B cell (primary cell): ENCODE data around the gene MYZAP. TPM values are rescaled to one million over a fixed set of nuclear protein-coding genes. Genes with fewer than 3 reads are reported as not detected.

ENCODE experiments used
- ATAC-seq: fragments of 200-7000 bp; cut with Tn5 transposase; one replicate; pipeline ENCODE4 v1.10.0; 2021; ENCODE audit warnings: low read depth, mild to moderate bottlenecking, moderate number of reproducible peaks, moderate library complexity
- CTCF ChIA-PET: fragments of 350-600 bp; sonication (Branson Sonifier 250); formaldehyde crosslinking; loops from one replicate; lab custom pipeline; 2021; ENCODE audit warnings: antibody characterized with exemption, inconsistent platforms; lab: Charles Lee
- POLR2A ChIA-PET: fragments of 350-600 bp; sonication (Branson Sonifier 250); formaldehyde crosslinking; loops from one replicate; lab custom pipeline; 2021; ENCODE audit warnings: antibody characterized with exemption; lab: Charles Lee
- DNase-seq: peaks from one replicate; pipeline ENCODE4 v3.0.0; 2013
- H2AFZ ChIP-seq: 2 replicates; pipeline ENCODE4 v1.6.1; 2012; ENCODE audit warnings: mild to moderate bottlenecking, low read depth, low read length; ENCODE audit not compliant: insufficient read depth, poor library complexity, severe bottlenecking
- H3K27ac ChIP-seq, 2 donors: 1 replicate in 1 of 2; 2 replicates in 1 of 2; pipeline ENCODE4 v1.5.1; 2012 to 2013; ENCODE audit warnings: low read length in 2 of 2, mild to moderate bottlenecking in 2 of 2, moderate library complexity in 1 of 2
- H3K27me3 ChIP-seq, 4 experiments: fragments of 200-600 bp in 1 of 4; sonication (generic) in 1 of 4; replicated peaks in 1 of 4; 1 replicate in 2 of 4; 2 replicates in 2 of 4; pipeline versions ENCODE4 v1.6.1 to v1.7.0; 2013 to 2016; ENCODE audit warnings: low read length in 3 of 4, mild to moderate bottlenecking in 2 of 4, mixed read lengths in 1 of 4, moderate library complexity in 1 of 4; ENCODE audit not compliant: insufficient read depth in 4 of 4, control insufficient read depth in 3 of 4; ENCODE audit errors: control extremely low read depth in 1 of 4
- H3K36me3 ChIP-seq, 2 experiments: replicated peaks in 1 of 2; 1 replicate in 1 of 2; 2 replicates in 1 of 2; pipeline versions ENCODE4 v1.6.1 to v1.7.1; 2013; ENCODE audit warnings: low read length in 1 of 2; ENCODE audit not compliant: insufficient read depth in 2 of 2, control insufficient read depth in 1 of 2; ENCODE audit errors: control extremely low read depth in 1 of 2, extremely low read depth in 1 of 2
- H3K4me1 ChIP-seq, 2 donors: fragments of 200-600 bp in 1 of 2; sonication (generic) in 1 of 2; 1 replicate in 1 of 2; 2 replicates in 1 of 2; pipeline versions ENCODE4 v1.5.1 to v1.6.1; 2013 to 2017; ENCODE audit warnings: low read length in 2 of 2; ENCODE audit not compliant: control insufficient read depth in 2 of 2, insufficient read depth in 2 of 2
- H3K4me2 ChIP-seq: replicated peaks from 2 replicates; pipeline ENCODE3; 2012; ENCODE audit warnings: mild to moderate bottlenecking, low read depth, low read length; ENCODE audit not compliant: poor library complexity, severe bottlenecking
- H3K4me3 ChIP-seq, 5 experiments: fragments of 200-600 bp in 1 of 5; sonication (generic) in 1 of 5; 1 replicate in 3 of 5; 2 replicates in 2 of 5; pipeline versions ENCODE4 v1.5.1 to v1.7.0; 2011 to 2016; ENCODE audit warnings: low read length in 4 of 5, mild to moderate bottlenecking in 4 of 5, low read depth in 2 of 5, control low read depth in 1 of 5, moderate library complexity in 1 of 5; ENCODE audit not compliant: insufficient read depth in 1 of 5; ENCODE audit errors: control extremely low read depth in 1 of 5, extremely low read depth in 1 of 5
- H3K79me2 ChIP-seq: fragments of 200-600 bp; sonication (generic); one replicate; pipeline ENCODE4 v1.6.0; 2016; ENCODE audit warnings: low read length; ENCODE audit not compliant: control insufficient read depth, insufficient read depth
- H3K9ac ChIP-seq: fragments of 200-600 bp; sonication (generic); 2 replicates; pipeline ENCODE4 v1.6.1; 2017; ENCODE audit warnings: mild to moderate bottlenecking, low read length, moderate library complexity
- H3K9me3 ChIP-seq, 3 donors: one replicate each; pipeline versions ENCODE4 v1.6.1 to v1.7.1; 2013; ENCODE audit warnings: low read length in 2 of 3; ENCODE audit not compliant: control insufficient read depth in 2 of 3, insufficient read depth in 1 of 3; ENCODE audit errors: control extremely low read depth in 1 of 3
- H4K20me1 ChIP-seq: 2 replicates; pipeline ENCODE4 v1.6.0; 2012; ENCODE audit warnings: mild to moderate bottlenecking, low read length; ENCODE audit not compliant: insufficient read depth, control insufficient read depth, poor library complexity, severe bottlenecking
- H3K27ac Mint-ChIP-seq: one replicate; pipeline ENCODE4 v1.8.0; 2021; ENCODE audit warnings: mixed read lengths
- H3K27me3 Mint-ChIP-seq: one replicate; pipeline ENCODE4 v1.8.0; 2021; ENCODE audit warnings: mixed read lengths
- H3K4me1 Mint-ChIP-seq: one replicate; pipeline ENCODE4 v1.8.0; 2021; ENCODE audit warnings: mixed read lengths
- H3K4me3 Mint-ChIP-seq: one replicate; pipeline ENCODE4 v1.8.0; 2021; ENCODE audit warnings: mixed read lengths
- H3K9me3 Mint-ChIP-seq: one replicate; pipeline ENCODE4 v1.8.0; 2022; ENCODE audit warnings: mixed read lengths; ENCODE audit not compliant: insufficient read depth
- CTCF ChIP-seq: fragments of 200-600 bp; IDR thresholded peaks from one replicate; pipeline ENCODE4 v1.8.0; 2022; ENCODE audit warnings: antibody characterized with exemption, mild to moderate bottlenecking
- EZH2 ChIP-seq: IDR thresholded peaks from 2 replicates; pipeline ENCODE4 v1.6.1; 2012; ENCODE audit warnings: borderline replicate concordance, low read depth, mild to moderate bottlenecking, moderate library complexity, low read length; ENCODE audit not compliant: insufficient read depth, poor library complexity, severe bottlenecking
- WGBS: methylation state at CpG from one replicate; pipeline ENCODE4 v1.1.5; 2013; ENCODE audit warnings: missing lambda C conversion rate; ENCODE audit not compliant: insufficient coverage; 5-methylcytosine and 5-hydroxymethylcytosine counted together
- intact Hi-C: fragments of 100-400 bp; cut with micrococcal nuclease; formaldehyde crosslinking; loops from one replicate; pipeline ENCODE4 v1.10.0; 2022
- polyA plus RNA-seq: library from polyadenylated mRNA; depleted of rRNA; stranded (reverse); fragments of >200 nt; gene quantifications from 2 replicates; pipeline ENCODE4 v1.2.3, GENCODE V29; 2012
- total RNA-seq, 2 donors: library from RNA; stranded (reverse); fragments of 120-200 nt in 1 of 2; gene quantifications; 1 replicate in 1 of 2; 2 replicates in 1 of 2; pipeline versions ENCODE4 v1.2.3 to v1.2.4, GENCODE V29; 2013 to 2022

MYZAP gene
- total and polyA plus RNA-seq, 2 donors (not counting 1 experiment from before 2014, with no cell fraction given): 1.0 to 2.8 TPM

DNA sequence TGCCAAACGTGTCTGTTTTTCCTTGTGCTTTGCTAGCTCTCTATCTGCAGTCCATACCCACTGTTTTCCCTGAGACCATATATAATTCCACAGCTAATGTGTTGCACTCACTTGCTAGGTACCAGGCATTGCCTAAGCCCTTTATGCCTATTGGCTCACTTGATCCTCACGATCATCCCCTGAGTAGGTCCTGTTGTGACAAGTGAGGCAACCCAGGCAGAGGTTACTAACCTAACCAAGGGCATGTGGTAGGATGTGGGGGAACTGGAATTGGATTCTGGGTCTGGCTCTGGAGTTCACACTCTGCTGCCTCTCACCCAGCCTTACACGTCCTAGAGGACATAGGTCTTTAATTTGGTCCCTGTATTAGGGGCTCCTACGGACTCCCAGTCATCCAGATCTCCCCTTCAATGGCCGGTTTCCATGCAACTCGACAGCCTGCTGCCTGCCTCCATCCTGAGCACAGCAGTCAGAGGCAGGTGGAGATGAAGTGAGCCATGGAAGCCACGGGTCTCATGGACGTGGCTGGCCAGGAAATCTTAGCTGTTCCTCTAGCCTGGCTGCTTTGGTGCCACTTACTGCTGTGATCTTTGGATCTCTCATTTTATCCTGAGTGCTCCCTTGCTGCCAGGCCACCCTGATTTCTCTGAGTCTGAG, 38.9 kb upstream of the MYZAP start:
- no peaks in the 10 kb centered on the region for H3K4me1 Mint-ChIP-seq
- Histone ChIP-seq H3K27me3 (peaks cover 0 to 4% (median 0%) of the 10 kb centered on the region in 4 experiments), H3K36me3 (no peaks in the 10 kb centered on the region), H3K4me3 (no peak overlapping the region), H4K20me1 (no peaks in the 10 kb centered on the region), H3K79me2 (no peaks in the 10 kb centered on the region), H3K27ac (no peak overlapping the region), H3K9me3 (no peaks in the 10 kb centered on the region), H2AFZ (no peak overlapping the region), H3K4me1 (no peaks in the 10 kb centered on the region), H3K4me2 (no peak overlapping the region), H3K9ac (no peak overlapping the region)
- ChIA-PET POLR2A (no interaction called here), CTCF (interaction anchor here (0.6 to 1.7 kb wide), 4 partner anchors 8 to 308 kb away, joined by 3 to 8 read pairs (median 6); no protein-coding TSS in a partner anchor)
- no peaks in the 10 kb centered on the region for H3K9me3 Mint-ChIP-seq
- 89% methylated on average over 8 of the region's 8 CpGs for WGBS
- DNase-seq: no peak
- intact Hi-C loops: no loop called here
- no peak for TF ChIP-seq EZH2
- no peak for TF ChIP-seq CTCF
- no peak overlapping the region for H3K27ac Mint-ChIP-seq
- H3K27me3 Mint-ChIP-seq: peaks cover 8% of the 10 kb centered on the region
- no peak for ATAC-seq
- H3K4me3 Mint-ChIP-seq: no peak overlapping the region

DNA sequence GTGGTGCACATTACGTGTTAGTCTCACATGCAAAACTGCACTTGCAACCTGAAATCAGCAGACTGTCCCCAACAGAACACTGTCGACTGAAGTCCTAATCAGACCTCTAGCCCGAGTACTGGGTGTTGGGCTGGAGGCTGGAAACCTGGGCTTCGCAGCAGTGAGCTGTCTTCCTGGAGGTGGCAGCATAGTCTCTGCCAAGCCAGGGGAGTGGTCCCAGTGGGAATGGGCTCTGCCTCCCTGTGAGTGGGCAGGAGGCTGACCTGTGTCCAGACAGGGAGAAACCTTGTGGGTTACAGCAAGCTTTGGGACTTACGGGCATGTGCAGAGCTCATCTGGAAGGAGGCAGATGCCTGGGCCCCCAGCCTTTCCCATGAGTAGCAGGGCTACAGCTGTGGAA, 38.2 kb upstream of the MYZAP start:
- Histone ChIP-seq H3K79me2 (no peaks in the 10 kb centered on the region), H4K20me1 (no peaks in the 10 kb centered on the region), H3K27ac (no peak overlapping the region), H3K9me3 (no peaks in the 10 kb centered on the region), H3K4me3 (no peak overlapping the region), H3K4me1 (no peaks in the 10 kb centered on the region), H3K36me3 (no peaks in the 10 kb centered on the region), H3K9ac (no peak overlapping the region), H2AFZ (no peak overlapping the region), H3K4me2 (no peak overlapping the region), H3K27me3 (peaks cover 0 to 4% (median 0%) of the 10 kb centered on the region in 4 experiments)
- WGBS: 96% methylated on average over 5 of the region's 5 CpGs
- H3K4me3 Mint-ChIP-seq: no peak overlapping the region
- DNase-seq (no peak), ATAC-seq (no peak)
- no peaks in the 10 kb centered on the region for H3K4me1 Mint-ChIP-seq
- TF ChIP-seq CTCF (no peak), EZH2 (no peak)
- H3K9me3 Mint-ChIP-seq: no peaks in the 10 kb centered on the region
- ChIA-PET POLR2A (no interaction called here), CTCF (interaction anchor here (0.6 to 1.6 kb wide), 2 partner anchors 11 to 49 kb away, joined by 3 to 8 read pairs; no protein-coding TSS in a partner anchor)
- H3K27me3 Mint-ChIP-seq: peaks cover 8% of the 10 kb centered on the region
- no peak overlapping the region for H3K27ac Mint-ChIP-seq
- intact Hi-C loops: no loop called here
